ENCODE results near the gene IGFBP7.

DNA sequence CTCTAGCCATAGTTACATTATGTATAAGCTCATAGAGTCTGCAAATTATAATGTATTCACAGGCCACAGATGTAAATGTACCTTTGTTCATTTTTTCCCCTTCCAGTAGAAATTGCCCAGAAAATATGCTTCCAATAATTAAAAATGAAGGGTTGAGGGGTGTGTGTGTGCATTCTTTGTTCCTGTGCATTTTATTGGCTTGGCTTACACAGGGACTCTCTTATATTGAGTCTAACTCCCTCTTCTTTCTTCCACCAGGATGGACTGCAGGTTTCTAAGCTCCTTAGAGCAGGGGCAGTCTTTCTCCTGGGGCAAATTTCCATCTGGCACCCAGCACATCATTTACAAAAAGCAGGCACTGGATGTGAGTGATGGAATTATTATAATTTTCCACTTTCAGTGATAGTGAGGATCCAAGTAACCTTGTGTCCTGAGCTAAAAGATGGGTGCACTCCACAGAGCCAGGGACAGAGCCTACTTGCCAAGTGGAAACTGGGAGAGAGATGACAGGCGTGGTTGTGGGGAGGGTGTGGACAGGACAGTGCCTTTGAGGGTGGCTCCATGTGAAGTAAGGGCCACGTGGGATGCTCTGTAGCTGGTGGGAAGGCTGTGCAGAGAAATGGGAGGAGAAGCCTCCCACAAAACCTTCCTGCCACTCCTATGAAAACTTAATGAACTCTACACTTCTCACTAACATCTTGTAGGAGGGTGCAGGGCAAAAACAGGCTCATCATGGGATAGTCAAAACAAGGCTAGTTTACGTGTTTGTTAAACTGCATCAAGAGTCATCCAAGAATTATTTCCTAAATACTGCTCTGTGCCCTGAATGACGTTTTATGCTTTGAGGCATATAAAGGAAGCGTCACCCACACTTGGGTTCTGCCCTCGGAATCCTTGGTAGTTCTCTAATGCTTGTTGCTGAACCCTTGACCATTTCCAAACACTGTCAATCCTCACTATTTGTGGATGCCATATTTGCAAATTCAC, 16.0 kb downstream of the IGFBP7 start:
- no peak for TF ChIP-seq POLR2A (IDR thresholded peaks at IDR 0.05)
- TF ChIP-seq, protein P1, sequence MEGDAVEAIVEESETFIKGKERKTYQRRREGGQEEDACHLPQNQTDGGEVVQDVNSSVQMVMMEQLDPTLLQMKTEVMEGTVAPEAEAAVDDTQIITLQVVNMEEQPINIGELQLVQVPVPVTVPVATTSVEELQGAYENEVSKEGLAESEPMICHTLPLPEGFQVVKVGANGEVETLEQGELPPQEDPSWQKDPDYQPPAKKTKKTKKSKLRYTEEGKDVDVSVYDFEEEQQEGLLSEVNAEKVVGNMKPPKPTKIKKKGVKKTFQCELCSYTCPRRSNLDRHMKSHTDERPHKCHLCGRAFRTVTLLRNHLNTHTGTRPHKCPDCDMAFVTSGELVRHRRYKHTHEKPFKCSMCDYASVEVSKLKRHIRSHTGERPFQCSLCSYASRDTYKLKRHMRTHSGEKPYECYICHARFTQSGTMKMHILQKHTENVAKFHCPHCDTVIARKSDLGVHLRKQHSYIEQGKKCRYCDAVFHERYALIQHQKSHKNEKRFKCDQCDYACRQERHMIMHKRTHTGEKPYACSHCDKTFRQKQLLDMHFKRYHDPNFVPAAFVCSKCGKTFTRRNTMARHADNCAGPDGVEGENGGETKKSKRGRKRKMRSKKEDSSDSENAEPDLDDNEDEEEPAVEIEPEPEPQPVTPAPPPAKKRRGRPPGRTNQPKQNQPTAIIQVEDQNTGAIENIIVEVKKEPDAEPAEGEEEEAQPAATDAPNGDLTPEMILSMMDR (IDR thresholded peaks at IDR 0.05): no peak

All from right lobe of liver (tissue), 4 donors.